Central memory CD4-positive, alpha-beta T cell (primary cell): Measurements from ENCODE around the gene PLCB4.
"Not testable (repeated sequence)": the region's sequence is repeated elsewhere in the genome, so short reads cannot be mapped to it uniquely, and the experiment has no call there.

Experiments
- DNase-seq: peaks from one replicate; pipeline ENCODE4 v3.0.0; 2022

The PLCB4 gene

DNA sequence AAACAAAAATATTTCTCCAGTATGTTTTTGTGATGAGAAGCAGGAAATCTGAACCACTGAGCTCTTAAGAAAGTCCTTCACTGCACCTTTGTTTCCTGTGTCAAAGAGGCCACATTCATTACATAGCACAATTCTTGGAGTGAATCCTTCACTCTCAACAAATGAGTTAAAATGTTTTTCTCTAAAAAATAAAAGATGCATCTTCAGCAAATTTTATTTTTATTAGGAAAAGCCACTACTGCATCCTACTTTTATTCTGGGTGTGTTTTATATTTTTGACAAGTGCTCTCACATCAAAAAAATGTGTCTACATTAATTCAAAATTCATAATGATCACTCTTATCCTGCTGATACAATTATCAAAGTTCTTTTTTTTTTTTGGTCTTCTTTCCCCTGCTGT, 76.3 kb downstream of the PLCB4 start:
- no peak for DNase-seq

DNA sequence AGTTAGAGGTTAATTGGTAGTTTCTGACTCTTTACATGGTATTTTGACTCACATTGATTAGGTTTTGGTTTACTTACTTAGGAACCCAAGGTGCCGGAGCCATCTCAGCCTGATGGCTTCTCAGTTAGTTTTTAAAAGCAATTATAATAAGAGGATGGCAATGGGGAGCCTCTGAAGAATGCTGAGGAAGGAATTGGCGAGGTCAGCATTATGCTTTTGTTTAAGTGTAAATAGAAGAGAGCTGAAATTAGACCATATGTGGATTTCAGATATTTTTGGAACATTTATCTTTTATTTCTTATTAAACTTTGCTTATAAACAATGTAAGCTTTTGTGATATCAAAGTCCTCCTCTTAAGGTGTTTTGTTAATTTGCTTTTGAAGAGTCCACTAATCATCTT, 77.8 kb downstream of the PLCB4 start:
- DNase-seq: no peak

DNA sequence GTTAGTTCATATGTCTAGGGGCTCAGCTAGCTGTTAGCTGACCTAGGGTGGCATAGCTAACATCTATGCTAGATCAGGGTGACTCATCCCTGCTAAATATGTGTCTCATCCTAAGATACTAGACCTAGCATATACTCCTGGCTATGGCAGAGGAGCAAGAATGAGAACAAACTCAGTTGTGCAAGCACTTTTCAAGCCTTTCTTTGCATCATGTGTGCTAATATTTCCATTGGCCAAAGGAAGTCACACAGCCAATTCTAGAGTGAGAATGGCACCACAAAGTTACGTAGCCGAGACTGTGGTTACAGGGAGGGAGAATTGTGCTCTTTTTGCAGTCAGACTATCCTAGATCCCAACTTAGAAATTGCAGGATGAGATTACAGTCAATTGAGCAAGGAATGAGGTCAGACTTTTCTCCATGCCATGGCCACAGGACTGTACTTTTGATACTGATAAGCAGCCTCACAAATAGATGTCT, 78.7 kb downstream of the PLCB4 start:
- no peak for DNase-seq

DNA sequence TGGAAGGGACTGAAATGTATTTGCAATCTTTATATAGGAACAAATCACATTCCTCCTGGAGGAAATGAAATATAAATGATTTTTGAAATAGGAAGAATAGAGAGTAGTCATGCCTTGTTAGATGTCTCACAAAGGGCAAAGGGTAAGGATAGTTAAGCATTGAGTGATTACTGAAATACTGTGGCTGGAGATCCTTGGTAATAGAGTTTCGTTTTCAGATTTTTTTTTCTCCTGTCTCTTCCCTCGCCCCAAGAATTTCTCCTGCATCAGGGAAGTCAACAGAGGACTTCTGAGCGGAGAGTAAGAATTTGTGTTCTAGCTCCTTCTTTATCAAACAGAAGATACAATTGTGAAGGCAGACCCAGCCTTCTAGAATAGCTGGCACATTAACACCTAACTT, 79.4 kb downstream of the PLCB4 start:
- no peak for DNase-seq

DNA sequence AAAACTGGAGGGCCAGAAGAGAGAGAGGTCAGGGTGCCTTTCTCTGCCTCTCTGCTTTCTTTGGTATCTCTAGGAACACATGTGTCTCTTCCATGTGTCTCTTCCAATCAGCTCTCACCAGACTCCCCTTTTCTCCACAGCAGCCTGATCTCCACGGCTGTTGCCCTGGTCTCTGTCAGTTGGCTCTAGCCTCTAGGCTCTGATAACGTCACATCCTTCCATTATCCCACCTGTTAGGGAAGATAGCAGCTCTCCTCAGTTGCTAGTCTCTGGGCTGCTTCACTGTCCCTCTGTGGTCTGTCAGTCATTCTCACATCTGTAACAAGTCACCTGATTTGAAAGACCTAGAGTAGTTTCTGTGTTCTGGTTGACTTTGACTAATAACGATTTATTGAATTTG, 80.2 kb downstream of the PLCB4 start:
- no peak for DNase-seq

DNA sequence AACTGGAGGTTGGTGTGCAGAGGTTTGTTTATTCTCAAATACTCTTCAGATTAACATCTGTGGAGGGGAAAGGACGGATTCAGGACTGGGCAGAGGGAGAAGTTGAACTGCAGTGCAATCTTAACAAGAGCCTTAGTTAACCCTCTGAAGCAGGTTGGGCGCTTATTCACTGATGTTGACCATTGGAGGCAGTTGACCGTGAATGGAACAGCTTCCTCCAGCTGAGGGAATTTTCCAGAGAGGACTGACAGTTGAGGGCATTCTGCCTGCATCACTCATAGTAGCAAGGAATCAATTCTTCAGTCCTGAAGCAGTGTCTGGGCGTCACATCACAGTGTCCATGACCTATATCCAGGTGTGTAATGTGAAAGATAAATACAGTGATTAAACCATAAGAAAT, 80.9 kb downstream of the PLCB4 start:
- DNase-seq: no peak

DNA sequence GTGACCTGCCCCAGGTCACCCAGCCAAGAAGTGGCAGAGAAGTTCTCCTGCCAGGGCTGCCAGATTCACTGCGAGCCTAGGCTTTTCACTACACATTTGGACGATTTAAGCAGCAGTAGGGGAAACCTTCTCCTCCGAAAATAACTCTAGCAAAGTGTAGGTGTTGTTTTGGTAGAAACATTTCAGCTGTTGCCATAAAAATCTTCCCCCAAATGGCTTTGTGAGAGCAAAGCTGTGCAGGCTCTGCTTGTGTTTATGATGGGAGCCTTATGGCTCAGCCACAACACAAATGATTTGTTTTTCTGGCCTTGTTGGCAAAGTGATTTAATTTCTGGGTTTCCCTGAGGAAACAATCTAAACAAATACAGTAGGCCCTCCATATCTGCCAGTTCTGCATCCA, 81.8 kb downstream of the PLCB4 start:
- DNase-seq: no peak

DNA sequence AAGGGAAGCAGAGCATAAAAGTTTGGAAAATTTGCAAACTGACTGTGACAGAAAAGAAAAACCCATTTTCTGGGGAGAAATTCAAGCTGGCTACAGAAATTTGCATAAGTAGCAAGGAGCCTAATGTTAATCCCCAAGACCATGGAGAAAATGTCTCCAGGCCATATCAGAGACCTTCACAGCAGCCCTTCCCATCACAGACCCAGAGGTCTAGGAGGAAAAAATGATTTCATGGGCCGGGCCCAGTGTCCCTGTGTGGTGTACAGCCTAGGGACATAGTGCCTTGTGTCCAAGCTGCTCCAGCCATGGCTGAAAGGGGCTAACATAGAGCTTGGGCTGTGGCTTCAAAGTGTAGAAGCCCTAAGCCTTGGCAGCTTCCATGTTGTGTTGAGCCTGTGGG, 83.3 kb downstream of the PLCB4 start:
- not testable (repeated sequence) for DNase-seq

DNA sequence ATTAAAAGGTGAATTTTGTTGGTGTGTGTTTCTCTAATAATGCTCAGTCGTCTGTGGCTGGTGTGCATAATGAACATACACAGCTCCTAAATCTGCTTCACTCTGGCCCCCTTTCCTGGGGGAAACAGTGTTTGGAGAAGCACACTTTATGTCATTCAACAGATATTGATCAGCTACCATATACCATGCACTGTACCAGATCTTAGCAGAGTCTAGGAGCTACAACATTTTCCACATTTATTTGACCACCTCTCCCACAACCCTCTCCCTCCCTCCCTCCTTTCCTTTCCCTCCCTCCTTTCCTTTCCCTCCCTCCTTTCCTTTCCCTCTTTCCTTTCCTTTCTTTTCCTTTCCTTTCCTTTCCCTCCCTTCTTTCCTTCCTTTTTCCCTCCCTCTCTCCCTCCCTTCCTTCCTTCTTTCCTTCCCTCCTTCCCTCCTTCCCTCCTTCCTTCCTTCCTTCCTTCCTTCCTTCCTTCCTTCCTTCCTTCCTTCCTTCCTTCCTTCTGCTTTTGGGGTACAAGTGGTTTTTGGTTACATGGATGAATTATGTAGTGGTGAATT, 85.7 kb downstream of the PLCB4 start:
- no peak for DNase-seq

DNA sequence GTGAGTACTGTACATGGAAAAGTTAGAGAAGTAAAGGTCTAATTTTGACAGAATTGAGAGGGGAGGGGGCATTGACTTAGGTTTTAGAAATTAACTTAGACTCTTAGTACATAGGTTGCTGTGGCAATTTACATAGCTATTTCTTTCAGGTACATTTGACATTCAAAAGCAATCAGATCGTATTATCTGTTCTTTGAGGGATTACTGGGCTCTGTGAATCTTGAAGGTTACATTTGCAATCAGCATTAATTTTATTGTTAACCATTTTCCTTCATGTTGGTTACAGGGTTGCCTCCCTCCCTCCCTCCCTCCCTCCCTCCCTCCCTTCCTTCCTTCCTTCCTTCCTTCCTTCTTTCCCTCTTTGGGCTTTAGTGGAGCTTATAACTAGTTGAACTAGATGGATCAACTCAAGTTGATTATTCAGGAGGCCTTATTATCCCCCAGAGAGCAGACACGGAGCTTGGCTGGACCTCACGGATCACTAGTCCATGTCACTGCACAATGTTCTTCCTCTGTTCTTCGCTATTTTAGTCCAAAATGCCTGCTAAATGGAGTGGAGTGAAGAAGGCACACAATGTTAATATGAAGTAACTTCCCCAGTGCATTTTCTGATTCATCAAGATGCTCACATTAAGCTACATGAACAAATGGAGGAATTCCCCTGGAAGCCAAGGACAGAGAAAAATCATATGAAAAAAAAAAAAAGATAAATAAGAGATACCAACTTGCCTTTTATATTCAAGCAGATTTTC, 87.8 kb downstream of the PLCB4 start:
- no peak for DNase-seq

DNA sequence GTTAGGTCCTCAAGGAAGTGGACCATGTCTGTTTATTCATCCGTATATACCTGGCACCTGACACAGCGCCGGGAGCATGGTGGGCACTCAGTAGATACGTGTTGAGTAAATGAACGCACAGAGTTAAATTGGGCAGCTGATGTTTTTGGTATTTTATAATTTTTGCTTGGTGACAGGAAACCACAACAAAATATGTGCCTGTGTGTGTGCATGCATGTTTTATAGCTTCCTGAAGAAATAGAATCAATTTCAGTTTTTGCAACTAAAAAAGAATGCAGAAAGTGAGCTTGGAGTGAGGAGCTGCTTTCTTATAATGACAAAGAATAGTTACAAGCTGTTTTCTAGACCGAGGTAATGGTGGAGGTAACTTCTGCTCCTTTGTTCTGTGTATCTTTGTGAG, 91.4 kb downstream of the PLCB4 start:
- DNase-seq: no peak

DNA sequence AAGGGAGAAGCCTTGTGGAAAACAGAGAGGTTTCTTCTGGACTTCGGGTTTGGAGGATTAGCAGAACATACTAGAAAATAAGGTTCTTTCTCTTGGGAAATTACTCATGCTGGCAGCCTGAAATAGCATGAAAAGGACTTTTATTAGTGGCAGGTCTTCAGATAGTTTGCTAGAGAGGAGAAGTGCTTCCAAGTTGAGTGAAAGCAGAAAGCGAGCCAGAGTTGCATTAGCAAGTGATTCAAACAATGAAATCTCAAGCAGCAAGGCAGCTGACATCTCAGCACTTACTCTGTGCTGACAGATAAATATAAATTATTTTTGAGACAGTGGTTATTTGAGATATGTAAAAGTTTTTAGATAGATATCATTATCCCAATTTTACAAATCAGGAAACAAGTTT, 91.9 kb downstream of the PLCB4 start:
- DNase-seq: no peak

DNA sequence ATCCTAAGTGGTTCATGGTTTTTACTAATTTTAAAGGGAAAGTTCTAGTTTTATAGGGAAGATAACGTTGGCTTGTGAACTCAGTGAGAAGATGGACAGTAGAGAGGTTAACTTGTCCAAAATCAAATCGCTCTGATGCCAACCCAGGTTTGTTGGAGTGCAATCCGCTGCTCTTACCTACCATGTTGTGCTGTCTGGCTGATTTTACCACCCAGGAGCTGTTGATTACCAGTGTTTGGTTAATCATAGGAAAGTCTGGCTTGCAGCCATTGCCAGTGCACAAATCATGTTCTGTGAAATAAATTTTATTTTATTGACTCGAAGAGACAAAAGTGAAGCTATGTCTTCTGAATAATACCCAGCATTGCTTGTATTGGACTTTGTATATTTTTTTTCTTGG, 92.4 kb downstream of the PLCB4 start:
- DNase-seq: no peak

DNA sequence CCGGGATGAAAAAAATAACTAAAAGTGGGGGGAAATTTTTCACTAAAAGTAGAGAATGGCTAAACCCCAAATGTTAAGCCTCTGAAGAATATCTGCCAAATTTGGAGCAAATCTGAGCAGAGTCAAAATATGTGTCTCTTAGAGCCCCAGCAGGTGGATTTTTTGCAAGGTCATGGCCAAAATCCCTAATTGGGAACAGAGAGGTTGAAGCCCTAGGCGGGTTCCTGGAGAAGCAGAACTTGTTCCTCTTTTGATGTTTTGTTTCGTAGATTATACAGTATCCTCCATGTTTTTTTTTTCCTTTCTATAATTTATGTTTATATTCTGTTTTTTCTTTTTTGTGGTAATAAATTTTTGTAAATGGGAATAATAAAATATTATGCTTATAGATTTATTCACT, 94.4 kb downstream of the PLCB4 start:
- DNase-seq: no peak

DNA sequence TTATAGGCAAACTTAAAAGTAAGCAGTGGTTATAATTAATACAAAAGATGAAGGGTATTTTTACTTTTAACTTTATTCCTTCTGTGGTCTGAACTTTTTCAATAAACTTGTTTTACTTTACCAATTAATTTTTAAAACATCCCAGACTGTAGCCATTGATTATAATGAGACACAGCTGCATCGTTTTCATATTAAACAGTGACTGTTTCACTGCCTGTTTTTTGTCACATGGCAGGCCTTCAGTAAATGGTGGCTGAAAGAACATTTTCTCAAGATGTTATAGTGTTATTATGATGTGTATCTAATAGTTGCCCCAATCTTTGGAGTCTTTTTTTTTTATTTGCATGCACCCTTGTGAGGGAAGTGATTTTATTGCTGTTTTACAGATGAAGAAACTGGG, 95.1 kb downstream of the PLCB4 start:
- no peak for DNase-seq

DNA sequence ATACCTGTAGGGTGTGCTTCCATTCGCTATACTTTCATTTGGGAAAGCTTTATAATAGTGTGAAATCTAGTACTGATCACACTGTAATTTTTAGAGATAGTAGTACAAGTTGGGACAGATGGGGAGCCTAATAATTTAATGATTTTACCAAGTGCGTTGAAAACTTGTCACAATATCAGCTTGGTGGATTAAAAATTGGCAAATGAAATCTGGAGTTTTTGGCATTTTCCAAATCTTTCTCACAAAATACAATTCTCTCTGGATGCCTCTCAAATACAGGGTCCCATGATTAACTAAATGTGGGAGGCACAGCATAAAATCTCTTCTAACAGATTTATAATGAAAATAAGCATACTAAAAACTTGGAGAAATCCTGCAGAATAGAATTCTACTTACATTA, 96.4 kb downstream of the PLCB4 start:
- no peak for DNase-seq

DNA sequence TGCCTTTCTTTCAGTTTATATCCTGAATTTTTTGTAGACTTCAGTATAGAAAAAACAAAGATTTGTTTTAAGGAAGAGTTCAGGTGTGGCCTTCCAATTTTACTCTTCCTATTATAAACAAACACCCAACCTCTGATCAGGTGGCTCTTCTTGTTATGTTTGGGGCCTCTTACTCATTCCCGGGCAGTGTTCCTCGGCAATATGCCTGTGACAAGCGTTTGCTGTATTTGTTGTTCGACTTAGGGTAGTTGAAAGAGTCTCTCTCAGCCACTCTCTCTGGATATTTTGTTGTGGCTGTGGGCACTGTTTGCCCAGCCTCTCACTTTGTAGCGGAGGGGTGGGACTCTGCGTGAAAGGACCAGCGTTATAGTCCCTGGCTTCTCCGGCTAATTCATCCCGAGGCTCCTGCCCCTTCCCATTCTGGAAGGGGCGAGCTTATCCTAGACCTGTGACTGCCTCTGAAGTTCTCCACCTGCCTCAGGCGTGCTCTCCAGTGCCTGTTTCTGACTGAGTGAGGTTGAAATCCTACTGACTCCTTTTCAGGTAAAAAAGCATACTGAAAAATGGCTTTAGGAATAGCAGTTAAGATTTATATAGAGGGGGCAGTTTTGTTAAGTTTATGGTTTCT, 97.4 kb downstream of the PLCB4 start:
- no peak for DNase-seq

DNA sequence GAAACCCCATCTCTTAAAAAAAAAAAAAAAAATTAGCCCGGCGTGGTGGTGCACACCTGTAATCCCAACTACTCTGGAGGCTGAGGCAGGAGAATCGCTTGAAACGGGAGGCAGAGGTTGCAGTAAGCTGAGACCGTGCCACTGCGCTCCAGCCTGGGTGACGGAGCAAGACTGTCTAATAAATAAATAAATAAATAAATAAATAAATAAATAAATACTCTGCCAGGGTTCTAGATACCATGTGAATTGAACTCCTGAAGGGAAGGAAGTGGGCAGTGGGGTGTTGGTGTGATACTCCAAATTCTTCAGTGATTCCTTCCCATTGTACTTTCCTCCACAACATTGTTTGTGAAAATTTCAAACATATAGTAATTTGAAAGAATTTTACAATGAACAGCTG, 100.5 kb downstream of the PLCB4 start:
- no peak for DNase-seq

DNA sequence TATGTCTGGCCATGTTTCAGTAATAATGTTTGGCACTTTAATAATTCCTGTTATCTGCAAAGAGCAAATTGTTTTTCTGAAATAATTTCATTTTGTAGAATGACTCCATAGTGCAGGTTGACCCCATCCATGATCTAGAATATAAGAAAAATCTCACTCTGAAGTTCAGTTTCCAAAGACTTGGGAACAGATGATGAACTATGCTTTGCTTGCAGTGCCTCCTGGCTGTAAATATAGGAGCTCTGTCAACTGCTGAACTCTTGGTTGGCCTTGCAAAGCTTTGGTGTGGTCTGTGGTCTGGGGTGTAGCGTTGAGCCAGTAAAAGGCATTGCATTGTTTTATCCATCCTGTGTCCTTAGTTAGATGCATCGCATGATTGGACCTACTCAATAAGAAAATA, 104.0 kb downstream of the PLCB4 start:
- no peak for DNase-seq

DNA sequence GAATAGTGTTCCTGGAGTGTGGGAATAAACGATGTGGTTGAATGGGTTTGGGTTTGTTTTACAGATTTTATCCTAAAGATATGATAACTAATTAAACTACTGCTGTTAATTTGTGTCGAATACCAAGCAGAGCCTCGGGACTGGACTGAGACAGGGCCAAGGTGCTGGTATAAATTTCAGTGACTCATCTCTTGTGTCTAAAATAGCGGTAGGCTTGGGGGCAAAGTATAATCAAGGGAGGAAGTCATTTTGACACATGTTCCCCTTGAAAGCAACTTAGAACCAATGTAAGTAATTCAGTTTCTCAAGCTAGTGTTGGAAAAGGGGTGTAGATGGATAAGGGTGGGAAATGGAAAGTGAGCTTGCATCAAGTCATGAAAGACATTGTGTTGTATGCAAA, 108.4 kb downstream of the PLCB4 start:
- DNase-seq: no peak

DNA sequence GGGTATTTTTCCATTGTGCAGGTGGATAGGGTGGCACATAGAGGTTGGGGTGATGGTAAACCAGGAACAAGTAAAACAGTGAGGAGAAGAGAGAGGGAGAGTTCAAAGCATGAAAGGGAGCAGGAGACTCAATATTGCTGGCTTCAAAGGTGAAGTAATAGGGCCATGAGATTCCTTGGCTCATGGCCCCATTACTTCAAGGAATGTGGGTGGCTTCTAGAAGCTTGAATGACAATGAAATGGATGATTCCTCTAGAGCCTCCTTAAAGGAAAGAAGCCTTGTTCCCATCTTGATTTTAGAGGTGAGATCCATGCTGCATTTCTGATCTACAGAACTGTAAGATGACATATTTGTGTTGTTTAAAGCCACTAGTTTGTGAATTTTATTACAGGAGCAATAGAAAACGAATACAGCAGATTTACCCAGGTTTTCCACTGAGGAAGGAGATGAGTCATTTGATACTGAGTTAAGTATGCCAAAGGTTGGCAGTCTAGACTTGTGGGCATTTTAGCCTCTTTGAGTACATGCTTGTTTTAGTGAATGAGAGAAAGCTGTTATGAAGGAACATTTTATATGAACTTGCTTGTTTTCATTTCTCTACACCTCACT, 110.4 kb downstream of the PLCB4 start:
- DNase-seq: no peak

DNA sequence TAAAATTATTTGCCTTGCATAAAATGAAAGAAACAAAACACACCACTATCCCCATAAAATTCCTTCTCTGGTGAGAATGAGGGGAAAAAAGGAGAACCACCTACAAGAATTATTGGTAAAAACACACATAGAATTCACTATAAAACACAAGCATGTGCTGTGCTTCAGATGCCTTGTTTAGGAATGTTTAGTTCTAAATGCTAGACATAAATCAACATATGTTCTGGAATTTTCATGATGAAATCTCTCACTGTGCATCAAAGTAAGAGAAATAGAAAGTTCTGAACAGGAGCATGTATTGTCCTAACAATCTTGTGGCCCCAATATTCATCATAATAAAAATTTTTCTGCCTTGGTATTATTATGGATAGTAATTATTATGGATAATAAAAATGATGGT, 111.0 kb downstream of the PLCB4 start:
- no peak for DNase-seq

DNA sequence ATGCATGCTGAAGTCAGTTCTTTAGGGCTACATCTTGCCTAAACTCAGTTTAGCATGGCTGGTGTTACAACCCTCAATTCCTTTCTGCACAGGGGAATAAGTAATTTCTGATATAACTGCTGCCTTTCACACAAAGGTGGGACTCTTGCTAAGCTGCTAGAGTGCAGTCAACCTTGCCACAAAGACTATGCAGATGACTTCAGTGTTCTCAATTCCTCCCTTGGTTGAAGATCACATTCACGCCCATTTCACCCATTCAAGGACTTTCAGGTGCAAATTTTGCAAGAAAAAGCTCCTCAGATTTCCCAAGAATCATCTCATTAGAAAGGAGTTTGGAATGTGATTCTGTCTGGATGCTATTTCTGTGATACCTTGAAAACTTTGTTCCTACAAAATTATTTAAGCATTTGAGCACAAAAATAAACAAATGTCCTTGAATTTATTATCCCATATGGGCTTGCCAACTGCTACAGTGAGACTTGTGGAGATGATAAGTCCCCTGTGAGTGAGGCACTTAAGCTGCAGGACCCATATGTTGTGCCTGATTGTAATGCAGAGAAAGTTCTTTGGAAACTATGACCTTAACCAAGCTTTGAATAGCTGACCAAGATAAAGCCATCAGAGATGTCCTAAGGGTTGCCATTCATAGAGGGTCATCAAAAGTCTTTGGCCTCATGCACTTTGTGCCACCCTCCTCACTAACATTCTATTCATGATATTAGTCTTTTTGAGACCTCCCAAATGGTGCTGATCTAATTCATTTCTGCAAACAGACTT, 111.8 kb downstream of the PLCB4 start:
- no peak for DNase-seq
